Heart left ventricle (tissue), 16 donors: ENCODE measurements around the gene TMEM250. TPM values are rescaled to one million over a fixed set of nuclear protein-coding genes. Genes with fewer than 3 reads are reported as not detected.
A peak's percentile ranks its signal among the peaks of the same experiment; 100 is the strongest.

ENCODE experiments used
- ATAC-seq, 4 donors: fragments of 200-7000 bp; cut with Tn5 transposase; one replicate each; pipeline ENCODE4 v1.9.1; 2020 to 2022; ENCODE audit warnings: moderate library complexity in 4 of 4, mild to moderate bottlenecking in 3 of 4, moderate number of reproducible peaks in 1 of 4
- DNase-seq, 5 donors: peaks; one replicate each; pipeline ENCODE4 v3.0.0-alpha.2; 2020
- H3K27ac ChIP-seq, 12 donors: fragments of 200-600 bp; sonication (generic) in 4 of 12; one replicate each; pipeline versions ENCODE4 v1.5.0 to v1.8.0; 2016 to 2022; ENCODE audit warnings: mild to moderate bottlenecking in 2 of 12
- H3K27me3 ChIP-seq, 9 donors: fragments of 200-600 bp; sonication (generic) in 2 of 9; one replicate each; pipeline versions ENCODE4 v1.5.1 to v1.8.0; 2016 to 2022; ENCODE audit warnings: mild to moderate bottlenecking in 3 of 9
- H3K36me3 ChIP-seq, 9 donors: fragments of 200-600 bp; sonication (generic) in 2 of 9; one replicate each; pipeline versions ENCODE4 v1.5.0 to v1.8.0; 2018 to 2022; ENCODE audit warnings: mild to moderate bottlenecking in 2 of 9
- H3K4me1 ChIP-seq, 12 donors: fragments of 200-600 bp; sonication (generic) in 4 of 12; one replicate each; pipeline versions ENCODE4 v1.5.0 to v1.8.0; 2016 to 2022; ENCODE audit warnings: mild to moderate bottlenecking in 3 of 12
- H3K4me3 ChIP-seq, 12 donors: fragments of 200-600 bp; sonication (generic) in 4 of 12; one replicate each; pipeline versions ENCODE4 v1.5.0 to v1.8.0; 2017 to 2022; ENCODE audit warnings: mild to moderate bottlenecking in 9 of 12, moderate library complexity in 4 of 12
- H3K9me3 ChIP-seq, 12 donors: fragments of 200-600 bp; sonication (generic) in 4 of 12; one replicate each; pipeline versions ENCODE4 v1.5.0 to v1.8.0; 2016 to 2022; ENCODE audit warnings: mild to moderate bottlenecking in 1 of 12
- CTCF ChIP-seq, 12 donors: fragments of 200-600 bp; sonication (generic) in 4 of 12; IDR thresholded peaks; one replicate each; pipeline versions ENCODE4 v1.5.0 to v1.8.0; 2018 to 2022; ENCODE audit warnings: antibody characterized with exemption in 12 of 12, mild to moderate bottlenecking in 5 of 12
- POLR2A ChIP-seq, 2 donors: fragments of 450-650 bp; IDR thresholded peaks; one replicate each; pipeline ENCODE4 v1.6.1; 2017; ENCODE audit warnings: antibody characterized with exemption in 2 of 2, mild to moderate bottlenecking in 2 of 2, moderate library complexity in 2 of 2
- WGBS, 4 donors: extraction: QIAGEN DNeasy Blood & Tissue Kit in 2 of 4; methylation state at CpG; one replicate each; pipeline versions ENCODE4 v1.1.5 to v1.1.7; 2013 to 2018; 5-methylcytosine and 5-hydroxymethylcytosine counted together
- intact Hi-C, 10 donors: fragments of 100-400 bp; cut with DNase I; formaldehyde crosslinking; loops; one replicate each; pipeline versions ENCODE4 v1.11.1 to v1.14.2; 2022
- polyA plus RNA-seq, 2 donors: library from polyadenylated mRNA; stranded (reverse); fragments of 200-250 nt; gene quantifications; one replicate each; pipeline ENCODE4 v1.2.3, GENCODE V29; 2013
- total RNA-seq, 9 donors: library from RNA; depleted of rRNA in 2 of 9; stranded (reverse); fragments of >200 nt in 2 of 9; fragmentation: NEBNext Ultra II Directional in 3 of 9; extraction: Animal tissue kit (Norgen Biotek cat#: 25700) in 3 of 9; gene quantifications; one replicate each; pipeline versions ENCODE4 v1.1.0 to v1.2.4, GENCODE V29; 2016 to 2023
- donor health status: ischemic (EF 13 %, LVEDD 7.1; RV severe dilation, severe dysfunction).
- donor health status: healthy with polysubstance abuse.
- donor health status: DM: no; HTN: yes; CAD: no.
- donor health status: DM: no; HTN: no; CAD: no.
- donor health status: ischemic (EF 25% LVEDD 6.9; RV normal size, moderate dysfunction).
- donor health status: ischemic (EF 25% LVEDD 5.7; RV mildly dilated, moderate dysfunction).
- donor health status: healthy.
- donor health status: DM: yes; HTN: yes; CAD: no.
- donor health status: ischemic (EF 35%, LVEDD 5.7; RV mildly dilated, moderate dysfunction).
- donor health status: nonischemic (EF 11% LVEDD 7.7; RV severe dilation, severe dysfunction).
- donor health status: DM: yes; HTN: yes; CAD: no.
- donor health status: PGD.
- donor health status: ischemic (EF 29% LVEDD 5.4; RV normal size, mild dysfunction).
- donor health status: nonischemic (EF 23%, LVEDD 6.1; RV moderate dilation, normal function).

TMEM250 gene
- total and polyA plus RNA-seq, 11 donors = 11.6 to 37.0 (median 19.9) TPM

GRCh38 chr9:136149853-136150252, 31.2 kb upstream of the TMEM250 start:
- Histone ChIP-seq H3K4me1 (no peaks in the 10 kb centered on the region), H3K27me3 (peaks cover 0 to 41% (median 10%) of the 10 kb centered on the region in 9 donors), H3K9me3 (no peaks in the 10 kb centered on the region), H3K27ac (no peak overlapping the region), H3K4me3 (no peak overlapping the region), H3K36me3 (no peaks in the 10 kb centered on the region)
- intact Hi-C loops = loop anchor here in 4 of 10 donors (5.0 to 10.0 kb wide), 2 partner anchors 132 to 135 kb away; no protein-coding TSS in a partner anchor
- DNase-seq = peak in 2 of 5 donors; percentile 21 to 46
- WGBS, 4 donors = 86 to 89% (median 87%) methylated on average over 5 to 9 of the region's 9 CpGs
- TF ChIP-seq POLR2A (IDR thresholded peaks at IDR 0.05) (no peak), CTCF (IDR thresholded peaks at IDR 0.05) (no peak)
- no peak for ATAC-seq

- Histone ChIP-seq H3K4me1 (no peaks in the 10 kb centered on the region), H3K36me3 (no peaks in the 10 kb centered on the region), H3K27ac (no peak overlapping the region), H3K9me3 (no peaks in the 10 kb centered on the region), H3K4me3 (no peak overlapping the region), H3K27me3 (peaks cover 0 to 43% (median 12%) of the 10 kb centered on the region in 9 donors)
- DNase-seq = peak in 1 of 5 donors; percentile 2
- ATAC-seq = no peak
- intact Hi-C loops = loop anchor here in 4 of 10 donors (5.0 to 10.0 kb wide), 2 partner anchors 133 to 135 kb away; no protein-coding TSS in a partner anchor
- TF ChIP-seq CTCF (IDR thresholded peaks at IDR 0.05) = no peak
- no peak for TF ChIP-seq POLR2A (IDR thresholded peaks at IDR 0.05)
- WGBS, 4 donors = 78 to 88% (median 87%) methylated on average over 11 to 12 of the region's 12 CpGs
Observed at GRCh38 chr9:136149337-136149736, 30.7 kb upstream of the TMEM250 start.

GRCh38 chr9:136148766-136149165, 30.1 kb upstream of the TMEM250 start:
- no peaks in the 10 kb centered on the region for H3K36me3 ChIP-seq
- H3K27ac ChIP-seq = no peak overlapping the region
- H3K4me3 ChIP-seq = no peak overlapping the region
- 82 to 89% (median 85%) methylated on average over 11 to 14 of the region's 14 CpGs for WGBS, 4 donors
- TF ChIP-seq POLR2A (IDR thresholded peaks at IDR 0.05) = no peak
- TF ChIP-seq CTCF (IDR thresholded peaks at IDR 0.05) = no peak
- intact Hi-C loops = loop anchor here in 4 of 10 donors (5.0 to 10.0 kb wide), 2 partner anchors 134 to 136 kb away; no protein-coding TSS in a partner anchor
- H3K9me3 ChIP-seq = no peaks in the 10 kb centered on the region
- ATAC-seq (no peak), DNase-seq (peak in 2 of 5 donors; percentile 14 to 15)
- H3K4me1 ChIP-seq = no peaks in the 10 kb centered on the region
- H3K27me3 ChIP-seq = peaks cover 0 to 49% (median 13%) of the 10 kb centered on the region in 9 donors

GRCh38 chr9:136147890-136148714, 29.4 kb upstream of the TMEM250 start:
- 25 to 33% (median 31%) methylated on average over 22 to 35 of the region's 35 CpGs for WGBS, 4 donors
- ATAC-seq (no peak), DNase-seq (peak in 2 of 5 donors; percentile 12 to 26)
- H3K36me3 ChIP-seq = no peaks in the 10 kb centered on the region
- TF ChIP-seq CTCF (IDR thresholded peaks at IDR 0.05) (no peak), POLR2A (IDR thresholded peaks at IDR 0.05) (no peak)
- H3K27ac ChIP-seq = no peak overlapping the region
- intact Hi-C loops = loop anchor here in 4 of 10 donors (5.0 to 10.0 kb wide), 2 partner anchors 134 to 137 kb away; no protein-coding TSS in a partner anchor
- H3K4me3 ChIP-seq = no peak overlapping the region
- peaks cover 0 to 56% (median 17%) of the 10 kb centered on the region in 9 donors for H3K27me3 ChIP-seq
- no peaks in the 10 kb centered on the region for H3K9me3 ChIP-seq
- H3K4me1 ChIP-seq = no peaks in the 10 kb centered on the region
